Fibroblast of the aortic adventitia (primary cell): ENCODE data around the gene FNTB. TPM values are rescaled to one million over a fixed set of nuclear protein-coding genes. Genes with fewer than 3 reads are reported as not detected.
A peak's percentile ranks its signal among the peaks of the same experiment; 100 is the strongest.
"Not testable (repeated sequence)": the region's sequence is repeated elsewhere in the genome, so short reads cannot be mapped to it uniquely, and the experiment has no call there.

Source experiments
- DNase-seq: peaks from one replicate; pipeline ENCODE4 v3.0.0-alpha.2; 2010; ENCODE audit warnings: low read depth
- H3K4me3 ChIP-seq: 2 replicates; pipeline ENCODE4 v1.5.1; 2011; ENCODE audit warnings: low read depth, mild to moderate bottlenecking, control low read depth, low read length, moderate library complexity
- CTCF ChIP-seq: IDR thresholded peaks from 2 replicates; pipeline ENCODE4 v1.5.1; 2011; ENCODE audit warnings: mild to moderate bottlenecking, low read length, control low read depth, inconsistent platforms; ENCODE audit not compliant: insufficient read depth
- total RNA-seq: library from RNA; depleted of rRNA; stranded (reverse); fragments of >200 nt; gene quantifications from 2 replicates; pipeline ENCODE4 v1.2.3, GENCODE V29; 2012; ENCODE audit warnings: low replicate concordance

The FNTB gene
- total RNA-seq, 1 donor: 19.3 TPM

GRCh38 chr14:65024957-65025356 is 38.3 kb downstream of the FNTB start:
- DNase-seq: no peak
- no peak overlapping the region for H3K4me3 ChIP-seq
- TF ChIP-seq CTCF: no peak

GRCh38 chr14:65025818-65026217 is 39.1 kb downstream of the FNTB start:
- DNase-seq: peak; percentile 3
- H3K4me3 ChIP-seq: no peak overlapping the region
- no peak for TF ChIP-seq CTCF

GRCh38 chr14:65026526-65026925 is 39.8 kb downstream of the FNTB start:
- TF ChIP-seq CTCF: no peak
- H3K4me3 ChIP-seq: no peak overlapping the region
- DNase-seq: no peak

GRCh38 chr14:65027127-65027799 is 40.6 kb downstream of the FNTB start:
- no peak overlapping the region for H3K4me3 ChIP-seq
- no peak for DNase-seq
- no peak for TF ChIP-seq CTCF

- H3K4me3 ChIP-seq: no peak overlapping the region
- no peak for TF ChIP-seq CTCF
- no peak for DNase-seq
Observed at GRCh38 chr14:65028937-65029336, 42.2 kb downstream of the FNTB start.

- not testable (repeated sequence) for DNase-seq
Observed at GRCh38 chr14:65031321-65031720, 44.6 kb downstream of the FNTB start.

GRCh38 chr14:65032319-65032718 is 45.6 kb downstream of the FNTB start:
- TF ChIP-seq CTCF: no peak
- no peak overlapping the region for H3K4me3 ChIP-seq
- no peak for DNase-seq

More at GRCh38 chr14:65031321-65031720, 44.6 kb downstream of the FNTB start:
- H3K4me3 ChIP-seq: not testable (repeated sequence)
